Trophoblast cell (in vitro differentiated cells and primary cell): ENCODE results near the gene PHKA2.

ENCODE experiments used
- DNase-seq, 2 donors: peaks; one replicate each; pipeline ENCODE4 v3.0.0-alpha.2; 2016
- H2AFZ ChIP-seq: 2 replicates; pipeline ENCODE4 v1.6.1; 2013; ENCODE audit warnings: low read length, moderate library complexity, mild to moderate bottlenecking; ENCODE audit not compliant: insufficient read depth, poor library complexity
- H2AK5ac ChIP-seq: 2 replicates; pipeline ENCODE4 v1.6.1; 2013; ENCODE audit warnings: mild to moderate bottlenecking, low read length
- H2BK120ac ChIP-seq: 2 replicates; pipeline ENCODE4 v1.6.1; 2013; ENCODE audit warnings: low read length, mild to moderate bottlenecking, moderate library complexity; ENCODE audit not compliant: insufficient read depth, poor library complexity
- H2BK12ac ChIP-seq: 2 replicates; pipeline ENCODE4 v1.6.1; 2013; ENCODE audit warnings: mild to moderate bottlenecking, low read length, moderate library complexity
- H2BK5ac ChIP-seq: 2 replicates; pipeline ENCODE4 v1.6.1; 2013; ENCODE audit warnings: low read length, low read depth, moderate library complexity, mild to moderate bottlenecking; ENCODE audit not compliant: poor library complexity
- H3K14ac ChIP-seq: 2 replicates; pipeline ENCODE4 v1.6.1; 2013; ENCODE audit warnings: mild to moderate bottlenecking, low read length
- H3K18ac ChIP-seq: 2 replicates; pipeline ENCODE4 v1.6.1; 2013; ENCODE audit warnings: mild to moderate bottlenecking, low read length
- H3K23ac ChIP-seq: 2 replicates; pipeline ENCODE4 v1.6.1; 2013; ENCODE audit warnings: low read length
- H3K27ac ChIP-seq: 2 replicates; pipeline ENCODE4 v1.5.1; 2013; ENCODE audit warnings: low read depth, mild to moderate bottlenecking, inconsistent platforms, low read length, moderate library complexity
- H3K27me3 ChIP-seq: 2 replicates; pipeline ENCODE4 v1.6.1; 2013; ENCODE audit warnings: inconsistent platforms, mild to moderate bottlenecking, low read length, moderate library complexity; ENCODE audit not compliant: insufficient read depth
- H3K36me3 ChIP-seq, 2 experiments: 1 replicate in 1 of 2; 2 replicates in 1 of 2; pipeline ENCODE4 v1.6.1; 2013; ENCODE audit warnings: low read length in 2 of 2, mild to moderate bottlenecking in 2 of 2, moderate library complexity in 1 of 2; ENCODE audit not compliant: insufficient read depth in 2 of 2, control insufficient read depth in 1 of 2
- H3K4ac ChIP-seq: 2 replicates; pipeline ENCODE4 v1.6.1; 2013; ENCODE audit warnings: low read depth, mild to moderate bottlenecking, low read length, moderate library complexity
- H3K4me1 ChIP-seq, 2 experiments: 1 replicate in 1 of 2; 2 replicates in 1 of 2; pipeline ENCODE4 v1.6.1; 2013; ENCODE audit warnings: low read length in 2 of 2, mild to moderate bottlenecking in 2 of 2, moderate library complexity in 1 of 2; ENCODE audit not compliant: insufficient read depth in 2 of 2, control insufficient read depth in 1 of 2
- H3K4me2 ChIP-seq: 2 replicates; pipeline ENCODE4 v1.6.1; 2013; ENCODE audit warnings: inconsistent platforms, mild to moderate bottlenecking, low read length, moderate library complexity
- H3K4me3 ChIP-seq: 2 replicates; pipeline ENCODE4 v1.5.1; 2013; ENCODE audit warnings: mild to moderate bottlenecking, low read depth, low read length, inconsistent platforms
- H3K79me1 ChIP-seq: one replicate; pipeline ENCODE4 v1.6.1; 2013; ENCODE audit warnings: low read length
- H3K79me2 ChIP-seq: 2 replicates; pipeline ENCODE4 v1.6.1; 2013; ENCODE audit warnings: low read length, mild to moderate bottlenecking; ENCODE audit not compliant: control insufficient read depth, insufficient read depth, poor library complexity
- H3K9ac ChIP-seq: 2 replicates; pipeline ENCODE4 v1.6.1; 2013; ENCODE audit warnings: mild to moderate bottlenecking, low read length
- H3K9me3 ChIP-seq: 2 replicates; pipeline ENCODE4 v1.6.1; 2013; ENCODE audit warnings: low read depth, mild to moderate bottlenecking, control low read depth, inconsistent platforms, low read length; ENCODE audit not compliant: insufficient read depth
- H4K12ac ChIP-seq: 2 replicates; pipeline ENCODE4 v1.6.1; 2013; ENCODE audit warnings: low read depth, mild to moderate bottlenecking, low read length, moderate library complexity
- H4K8ac ChIP-seq: 2 replicates; pipeline ENCODE4 v1.6.1; 2013; ENCODE audit warnings: low read depth, mild to moderate bottlenecking, low read length, moderate library complexity
- H4K91ac ChIP-seq: one replicate; pipeline ENCODE4 v1.6.1; 2013; ENCODE audit warnings: low read depth, mild to moderate bottlenecking, low read length, moderate library complexity
- WGBS: extraction: QIAGEN DNeasy Blood & Tissue Kit; methylation state at CpG from one replicate; pipeline ENCODE4 v1.1.7; 2013; ENCODE audit warnings: missing lambda C conversion rate; ENCODE audit not compliant: insufficient read length, insufficient coverage; ENCODE audit errors: extremely low coverage; 5-methylcytosine and 5-hydroxymethylcytosine counted together

PHKA2 gene

DNA sequence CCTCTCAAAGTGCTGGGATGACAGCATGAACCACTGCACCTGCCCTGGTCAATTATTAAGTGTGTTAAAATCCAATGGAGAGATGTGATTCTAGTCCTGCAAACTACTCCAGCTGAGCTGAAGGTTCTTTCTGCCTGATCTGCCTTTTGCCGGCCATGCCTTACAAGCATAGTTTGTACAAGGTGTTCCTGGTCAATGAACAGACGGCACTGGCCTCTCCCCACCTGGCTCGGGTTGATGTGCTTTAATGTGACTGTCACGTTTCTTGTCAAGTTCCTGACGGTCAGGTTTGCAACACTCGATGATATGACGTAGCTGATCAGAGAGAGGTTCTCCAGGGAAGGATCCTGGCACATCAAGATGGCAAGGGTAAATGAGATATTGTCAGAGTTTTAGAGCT, 23.1 kb upstream of the PHKA2 start:
- Histone ChIP-seq H3K4me3 (no peak overlapping the region), H4K91ac (no peak overlapping the region), H3K18ac (no peak overlapping the region), H3K14ac (no peak overlapping the region), H4K8ac (no peak overlapping the region), H3K27ac (no peak overlapping the region), H3K27me3 (no peaks in the 10 kb centered on the region), H2AFZ (no peak overlapping the region), H3K4me2 (no peak overlapping the region), H2BK120ac (no peak overlapping the region), H2BK12ac (no peak overlapping the region), H2AK5ac (no peak overlapping the region), H3K79me1 (no peaks in the 10 kb centered on the region), H3K36me3 (no peaks in the 10 kb centered on the region), H3K79me2 (no peaks in the 10 kb centered on the region), H3K4ac (no peak overlapping the region), H4K12ac (no peak overlapping the region), H3K23ac (no peak overlapping the region), H3K4me1 (no peaks in the 10 kb centered on the region), H3K9me3 (no peaks in the 10 kb centered on the region), H2BK5ac (no peak overlapping the region), H3K9ac (no peak overlapping the region)
- WGBS, result no CpG with 5 or more reads among the region's 7 CpGs
- DNase-seq, result no peak

DNA sequence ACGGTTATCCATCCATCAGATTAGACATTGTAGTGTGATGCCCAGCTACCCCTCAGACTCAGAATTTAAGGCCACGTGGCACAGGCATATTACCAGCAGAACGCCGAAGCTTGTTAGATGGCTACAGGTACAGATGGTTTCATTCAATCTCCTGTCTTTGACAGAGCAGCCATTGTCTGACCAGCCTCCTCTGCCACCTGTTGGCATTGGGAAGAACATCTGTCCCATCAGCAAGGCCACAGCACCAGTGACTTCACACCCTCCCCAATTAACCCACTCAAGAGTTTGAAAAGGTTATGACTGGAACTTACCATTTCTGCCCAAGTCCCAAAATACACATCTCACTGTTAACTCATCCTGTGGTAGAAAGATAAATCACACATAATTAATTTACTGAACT, 22.0 kb upstream of the PHKA2 start:
- H3K27me3 ChIP-seq, result no peaks in the 10 kb centered on the region
- no peak overlapping the region for H3K14ac ChIP-seq
- H4K91ac ChIP-seq, result no peak overlapping the region
- no peak overlapping the region for H3K4me2 ChIP-seq
- no peak overlapping the region for H2AFZ ChIP-seq
- DNase-seq, result no peak
- no peak overlapping the region for H3K18ac ChIP-seq
- no peaks in the 10 kb centered on the region for H3K79me2 ChIP-seq
- H2BK120ac ChIP-seq, result no peak overlapping the region
- H4K8ac ChIP-seq, result no peak overlapping the region
- no peak overlapping the region for H3K4me3 ChIP-seq
- no peak overlapping the region for H2BK12ac ChIP-seq
- H3K23ac ChIP-seq, result no peak overlapping the region
- no peak overlapping the region for H2BK5ac ChIP-seq
- H4K12ac ChIP-seq, result no peak overlapping the region
- no peak overlapping the region for H2AK5ac ChIP-seq
- no peak overlapping the region for H3K4ac ChIP-seq
- H3K9ac ChIP-seq, result no peak overlapping the region
- H3K27ac ChIP-seq, result no peak overlapping the region
- H3K9me3 ChIP-seq, result no peaks in the 10 kb centered on the region
- no peaks in the 10 kb centered on the region for H3K79me1 ChIP-seq
- WGBS, result no CpG with 5 or more reads among the region's 4 CpGs
- H3K4me1 ChIP-seq, result no peaks in the 10 kb centered on the region
- no peaks in the 10 kb centered on the region for H3K36me3 ChIP-seq

DNA sequence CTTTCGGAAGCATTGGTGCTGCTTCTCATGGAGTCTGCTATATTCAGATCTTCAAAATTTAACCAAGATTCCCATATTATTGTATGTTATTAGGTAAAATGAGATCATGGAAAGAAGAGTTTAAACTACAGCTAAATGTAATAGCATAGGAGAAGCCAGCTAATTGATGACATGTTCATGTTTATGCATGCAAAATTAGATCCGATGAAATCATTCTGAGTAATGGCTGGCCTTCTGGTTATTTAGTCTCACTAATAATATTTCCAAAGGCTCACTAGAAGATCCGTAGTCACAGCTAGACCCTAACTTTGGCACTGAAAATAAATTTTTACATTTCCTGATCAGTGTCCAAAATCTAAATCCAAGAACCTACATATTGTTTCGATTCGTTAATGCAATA, 19.8 kb upstream of the PHKA2 start:
- WGBS, result no CpG with 5 or more reads among the region's 5 CpGs
- no peaks in the 10 kb centered on the region for H3K9me3 ChIP-seq

DNA sequence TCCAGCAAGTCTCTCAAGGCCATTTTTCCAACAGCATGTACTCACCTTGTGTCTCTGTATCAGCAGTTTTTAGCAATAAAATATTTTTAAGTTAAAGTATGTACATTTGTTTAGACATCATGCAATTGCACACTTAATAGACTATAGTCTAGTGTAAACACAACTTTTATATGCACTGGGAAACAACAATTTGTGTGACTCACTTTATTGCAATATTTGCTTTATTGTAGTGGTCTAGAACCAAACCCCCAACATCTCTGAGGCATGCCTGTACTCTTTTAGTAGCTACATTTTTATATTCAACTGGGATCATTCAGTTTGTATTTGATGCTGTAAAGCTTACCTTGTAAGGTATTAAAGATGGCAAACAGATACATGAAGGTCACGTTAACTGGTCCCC, 14.7 kb upstream of the PHKA2 start:
- H2BK5ac ChIP-seq, result no peak overlapping the region
- H3K27me3 ChIP-seq, result no peaks in the 10 kb centered on the region
- no peak overlapping the region for H4K12ac ChIP-seq
- peaks cover 3% of the 10 kb centered on the region for H3K79me1 ChIP-seq
- H3K4ac ChIP-seq, result no peak overlapping the region
- no peaks in the 10 kb centered on the region for H3K79me2 ChIP-seq
- H3K18ac ChIP-seq, result no peak overlapping the region
- H2AK5ac ChIP-seq, result no peak overlapping the region
- no peaks in the 10 kb centered on the region for H3K36me3 ChIP-seq
- no peak overlapping the region for H3K4me2 ChIP-seq
- H3K9me3 ChIP-seq, result no peaks in the 10 kb centered on the region
- H3K4me1 ChIP-seq, result peaks cover 4% of the 10 kb centered on the region in 2 experiments
- no peak overlapping the region for H3K14ac ChIP-seq
- H4K8ac ChIP-seq, result no peak overlapping the region
- H3K9ac ChIP-seq, result no peak overlapping the region
- no peak overlapping the region for H2BK12ac ChIP-seq
- no peak overlapping the region for H2AFZ ChIP-seq
- H3K23ac ChIP-seq, result no peak overlapping the region
- no peak overlapping the region for H3K4me3 ChIP-seq
- H4K91ac ChIP-seq, result no peak overlapping the region
- H2BK120ac ChIP-seq, result no peak overlapping the region
- H3K27ac ChIP-seq, result no peak overlapping the region
- DNase-seq, result no peak
- no CpG with 5 or more reads among the region's 1 CpG for WGBS

More for the DNA sequence above, 19.8 kb upstream of the PHKA2 start:
- Histone ChIP-seq H3K79me1 (no peaks in the 10 kb centered on the region), H2BK5ac (no peak overlapping the region), H3K23ac (no peak overlapping the region), H4K91ac (no peak overlapping the region), H3K36me3 (no peaks in the 10 kb centered on the region), H2BK120ac (no peak overlapping the region), H3K18ac (no peak overlapping the region), H3K27ac (no peak overlapping the region), H2AFZ (no peak overlapping the region), H3K4me1 (no peaks in the 10 kb centered on the region), H3K4me2 (no peak overlapping the region), H4K8ac (no peak overlapping the region), H3K9ac (no peak overlapping the region), H2AK5ac (no peak overlapping the region), H3K4me3 (no peak overlapping the region), H3K27me3 (no peaks in the 10 kb centered on the region), H3K79me2 (no peaks in the 10 kb centered on the region), H2BK12ac (no peak overlapping the region), H3K14ac (no peak overlapping the region), H3K4ac (no peak overlapping the region), H4K12ac (no peak overlapping the region)
- no peak for DNase-seq
